Cortex of kidney (tissue), 1 donor: Measurements from ENCODE around the gene ABCC3.

ENCODE experiments used
- DNase-seq: peaks from one replicate; lab custom pipeline; 2025; lab: John Stamatoyannopoulos, UW

The ABCC3 gene

DNA sequence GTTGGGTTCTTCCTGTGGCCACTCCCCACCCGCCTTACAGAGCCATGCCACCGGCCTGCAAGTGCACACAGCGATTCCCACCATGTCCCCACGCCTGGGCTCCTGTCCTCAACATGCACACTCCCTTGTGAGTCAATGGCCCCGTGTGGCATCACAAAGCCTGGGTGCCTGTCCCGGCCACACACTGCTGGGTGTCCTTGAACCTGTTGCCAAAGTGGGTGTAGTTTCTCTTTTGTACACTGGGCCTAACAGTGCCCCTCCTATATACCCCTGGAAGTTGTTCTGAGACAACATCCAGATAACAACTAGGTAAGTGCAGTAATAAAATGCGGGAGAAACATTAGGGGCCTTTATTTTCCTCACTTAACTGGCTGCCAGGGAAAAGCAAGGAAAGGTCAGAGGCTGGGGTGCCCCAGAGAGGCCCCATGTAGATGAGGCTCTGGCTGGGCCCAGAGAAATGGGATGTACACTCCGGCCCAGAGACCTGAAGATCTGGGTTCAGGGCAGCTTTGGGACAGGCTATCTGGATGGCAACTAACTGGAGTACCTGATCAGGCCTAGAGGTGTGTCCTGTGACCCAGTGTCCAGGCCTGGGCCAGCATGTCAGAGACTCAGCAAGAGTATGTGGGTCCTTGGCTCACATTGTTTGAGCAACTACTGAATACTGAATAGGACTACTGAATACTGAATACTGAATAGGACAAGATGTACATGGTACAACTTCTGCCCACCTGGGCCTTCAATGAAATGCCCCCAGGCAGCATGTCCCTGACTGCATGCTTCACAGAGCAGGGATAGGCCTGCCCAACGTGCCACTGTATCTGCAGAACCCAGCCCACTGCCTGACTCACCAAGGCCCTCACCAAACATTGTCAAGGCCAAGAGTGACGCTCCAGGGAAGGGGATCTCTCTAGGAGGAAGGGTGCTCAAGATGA, 8.3 kb downstream of the ABCC3 start:
- DNase-seq: no peak

DNA sequence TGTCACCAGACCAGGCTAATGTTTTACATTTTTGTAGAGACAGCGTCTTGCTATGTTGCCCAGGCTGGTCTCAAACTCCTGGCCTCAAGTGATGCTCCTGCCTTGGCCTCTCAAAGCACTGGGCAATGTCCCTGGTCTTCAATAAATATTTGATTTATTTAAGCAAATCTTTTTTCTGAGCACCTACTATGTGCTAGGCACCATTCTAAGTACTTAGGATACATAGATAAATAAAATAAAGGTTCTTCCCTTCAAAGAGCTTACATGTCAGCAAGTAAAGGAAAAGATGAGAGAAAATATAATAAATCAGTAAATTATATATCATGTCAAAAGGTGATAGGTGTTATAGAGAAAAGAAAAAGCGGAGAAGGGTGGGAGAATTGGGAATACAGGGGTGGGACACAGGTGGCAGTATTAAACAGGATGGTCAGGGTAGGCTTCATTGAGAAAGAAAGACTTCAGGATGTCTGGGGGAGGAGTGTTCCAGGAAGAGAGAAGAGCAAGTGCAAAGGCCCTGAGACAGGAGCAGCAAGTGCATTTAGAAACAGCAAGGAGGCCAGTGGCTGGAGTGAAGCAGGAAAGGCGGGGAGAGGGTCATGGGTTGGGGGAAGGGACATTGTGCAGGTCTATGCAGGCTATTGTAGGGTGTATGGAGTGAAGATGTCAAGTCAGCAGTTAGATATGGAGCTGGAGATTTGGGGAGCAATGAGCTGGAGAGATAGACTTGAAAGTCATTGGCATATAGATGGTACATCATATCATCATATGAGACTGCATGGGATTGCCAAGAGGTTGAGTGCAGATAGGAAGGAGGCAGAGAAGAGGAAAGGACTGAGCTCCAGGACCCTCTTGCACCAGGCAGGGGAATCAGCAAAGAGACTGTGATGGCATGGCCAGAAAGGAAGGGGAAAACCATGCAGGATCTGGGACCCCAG, 11.3 kb downstream of the ABCC3 start:
- no peak for DNase-seq

DNA sequence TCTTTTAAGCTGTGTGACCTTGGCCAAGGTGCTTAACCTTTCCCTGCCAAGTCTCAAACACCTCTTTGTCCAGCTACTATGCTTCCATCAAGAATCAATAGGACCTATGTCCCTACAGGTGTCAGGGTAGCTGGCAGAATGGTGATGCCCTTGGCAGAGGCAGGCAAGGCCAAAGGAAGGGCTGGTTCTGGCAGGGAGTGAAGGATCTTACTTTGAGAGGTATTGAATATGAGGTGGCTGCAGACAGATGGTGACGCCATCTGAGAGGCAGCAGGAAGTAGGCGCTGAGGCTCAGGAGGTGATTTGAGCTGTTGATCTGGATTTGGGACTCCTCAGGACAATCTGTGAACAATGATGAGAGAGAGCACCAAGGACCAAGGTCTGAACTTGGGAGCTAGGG, 12.5 kb downstream of the ABCC3 start:
- DNase-seq: no peak

DNA sequence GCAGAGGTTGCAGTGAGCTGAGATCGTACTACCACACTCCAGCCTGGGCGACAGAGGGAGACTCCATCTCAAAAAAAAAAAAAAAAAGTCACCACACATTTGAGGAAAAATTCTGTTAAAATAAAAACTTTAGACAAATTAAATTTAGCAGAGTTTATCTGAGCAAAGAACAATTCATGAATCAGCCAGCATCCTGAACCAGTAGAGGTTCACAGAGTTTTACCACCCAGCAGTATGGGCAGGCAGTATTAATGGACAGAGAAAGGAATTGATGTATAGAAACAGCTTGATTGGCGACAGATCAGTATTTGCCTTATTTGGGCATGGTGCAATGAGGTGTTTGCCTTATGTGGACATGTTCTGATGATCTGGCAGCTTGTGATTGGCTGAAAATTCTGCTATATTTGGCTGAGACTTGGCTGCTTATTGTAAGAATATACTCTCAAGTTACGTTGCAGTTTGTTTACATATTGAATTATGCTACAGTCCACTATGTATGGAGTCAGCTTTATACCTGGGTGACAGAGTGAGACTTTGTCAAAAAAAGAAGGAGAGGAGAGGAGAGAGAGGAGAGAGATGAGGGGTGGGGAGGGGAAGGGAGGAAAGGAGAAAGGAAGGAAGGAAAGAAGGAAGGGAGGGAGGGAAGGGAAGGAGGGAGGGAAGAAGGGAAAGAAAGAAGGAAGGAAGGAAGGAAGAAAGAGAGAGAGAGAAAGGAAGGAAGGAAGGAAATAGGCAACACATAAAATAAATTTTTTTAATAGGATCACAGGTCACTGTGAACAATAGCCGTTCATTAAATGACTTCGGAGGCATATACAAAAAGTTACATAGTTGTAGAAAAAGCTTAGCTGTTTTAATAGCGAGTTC, 14.6 kb downstream of the ABCC3 start:
- no peak for DNase-seq

DNA sequence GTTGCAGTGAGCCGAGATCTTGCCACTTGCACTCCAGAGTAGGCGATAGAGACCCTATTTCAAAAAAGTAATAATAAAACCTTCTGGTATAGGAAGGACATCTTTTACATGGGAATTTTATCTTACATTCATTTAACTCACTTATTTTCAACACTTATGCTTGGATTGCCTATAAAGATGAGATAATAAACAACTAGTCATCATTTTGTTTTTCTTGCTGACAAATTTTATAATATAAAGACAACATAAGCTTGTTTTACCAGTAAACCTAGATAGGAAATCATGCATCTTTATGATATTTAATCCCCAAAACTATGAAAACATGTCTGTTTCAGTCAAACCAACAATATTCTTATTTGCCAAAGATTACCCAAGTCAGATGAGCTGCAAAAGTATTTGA, 17.0 kb downstream of the ABCC3 start:
- no peak for DNase-seq

DNA sequence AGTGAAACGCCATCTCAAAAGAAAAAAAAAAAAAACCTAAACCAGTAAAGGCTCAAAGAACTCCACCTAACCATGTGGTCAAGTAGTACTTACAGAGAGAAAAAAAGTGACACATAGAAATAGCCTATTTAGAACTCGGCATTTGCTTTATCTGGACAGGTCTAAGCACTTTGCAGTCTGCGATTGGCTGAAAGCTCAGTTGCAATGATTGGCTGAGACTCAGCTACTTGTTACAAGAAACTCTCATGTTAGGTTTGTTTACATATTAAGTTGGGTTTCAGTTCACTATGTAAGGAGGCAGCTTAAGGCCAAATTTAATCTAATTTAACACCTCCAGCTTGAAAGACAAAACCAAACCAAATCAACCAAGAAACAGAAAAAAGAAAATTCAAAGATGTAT, 19.1 kb downstream of the ABCC3 start:
- DNase-seq: no peak

DNA sequence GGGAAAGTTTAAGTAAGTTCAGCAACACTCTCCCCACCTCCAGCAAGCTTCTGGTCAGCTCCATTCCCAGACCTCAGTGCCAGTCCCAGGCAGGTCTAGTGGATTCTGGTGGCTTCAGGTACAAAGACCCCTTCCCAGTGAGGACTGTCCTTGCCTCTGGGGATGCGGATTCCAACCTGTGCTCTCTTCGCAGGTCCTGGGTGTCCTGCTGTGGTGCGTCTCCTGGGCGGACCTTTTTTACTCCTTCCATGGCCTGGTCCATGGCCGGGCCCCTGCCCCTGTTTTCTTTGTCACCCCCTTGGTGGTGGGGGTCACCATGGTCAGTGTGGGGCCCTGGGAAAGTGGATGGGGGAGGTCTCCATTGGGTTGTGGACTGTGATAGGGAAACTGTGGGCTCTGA, 21.8 kb downstream of the ABCC3 start:
- DNase-seq: no peak

DNA sequence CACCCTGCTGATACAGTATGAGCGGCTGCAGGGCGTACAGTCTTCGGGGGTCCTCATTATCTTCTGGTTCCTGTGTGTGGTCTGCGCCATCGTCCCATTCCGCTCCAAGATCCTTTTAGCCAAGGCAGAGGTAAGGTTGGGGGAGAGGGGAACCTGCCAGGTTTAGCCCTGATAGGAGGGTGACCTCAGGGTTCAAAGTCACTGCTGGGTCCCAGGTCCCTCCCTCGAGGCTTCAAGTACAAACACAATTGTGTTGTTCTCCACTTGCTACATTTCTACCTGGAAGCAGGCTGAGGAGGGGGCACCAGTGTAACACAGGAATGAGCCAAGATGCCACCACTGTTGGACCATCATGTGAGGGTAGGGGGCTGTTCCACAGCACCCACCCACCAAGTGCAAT, 22.4 kb downstream of the ABCC3 start:
- no peak for DNase-seq

DNA sequence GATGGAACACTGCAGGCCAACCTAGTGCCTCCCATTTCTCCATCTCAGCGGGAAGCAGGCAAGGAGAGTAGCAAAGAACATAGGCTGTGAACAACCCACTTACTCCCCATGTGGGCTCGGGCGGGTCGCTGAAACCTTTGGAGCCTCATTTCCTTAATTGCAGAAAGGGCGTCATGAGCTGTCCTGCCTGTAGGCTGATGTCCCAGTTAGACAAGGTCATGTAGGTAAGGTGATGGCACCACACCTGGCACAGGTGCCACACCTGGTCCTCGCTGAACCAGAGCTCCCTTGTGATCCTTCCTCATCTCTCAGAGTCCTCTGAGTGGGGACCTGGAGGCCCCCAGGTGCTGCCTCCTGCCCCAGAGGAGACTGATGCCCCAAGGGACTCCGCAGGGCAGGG, 22.9 kb downstream of the ABCC3 start:
- DNase-seq: no peak

DNA sequence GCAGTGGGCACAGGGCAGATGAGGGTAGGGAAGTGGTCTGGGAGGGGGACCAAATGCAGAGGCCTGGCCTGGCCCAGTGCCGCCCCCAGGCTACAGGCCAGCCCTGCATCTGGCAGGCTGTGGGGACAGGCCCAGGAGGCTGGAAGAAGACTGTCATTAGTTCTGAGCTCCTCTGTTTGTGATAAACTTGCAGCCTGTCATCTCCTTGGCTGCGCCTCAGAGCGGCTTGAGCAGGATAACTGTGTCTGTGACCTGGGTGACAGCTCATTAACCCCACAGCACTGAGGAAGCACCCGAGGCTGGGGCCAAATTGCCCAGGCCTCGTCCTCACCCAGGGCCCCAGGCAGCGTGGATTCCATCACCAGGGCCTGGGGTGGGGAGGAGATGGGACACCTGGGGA, 23.9 kb downstream of the ABCC3 start:
- no peak for DNase-seq

DNA sequence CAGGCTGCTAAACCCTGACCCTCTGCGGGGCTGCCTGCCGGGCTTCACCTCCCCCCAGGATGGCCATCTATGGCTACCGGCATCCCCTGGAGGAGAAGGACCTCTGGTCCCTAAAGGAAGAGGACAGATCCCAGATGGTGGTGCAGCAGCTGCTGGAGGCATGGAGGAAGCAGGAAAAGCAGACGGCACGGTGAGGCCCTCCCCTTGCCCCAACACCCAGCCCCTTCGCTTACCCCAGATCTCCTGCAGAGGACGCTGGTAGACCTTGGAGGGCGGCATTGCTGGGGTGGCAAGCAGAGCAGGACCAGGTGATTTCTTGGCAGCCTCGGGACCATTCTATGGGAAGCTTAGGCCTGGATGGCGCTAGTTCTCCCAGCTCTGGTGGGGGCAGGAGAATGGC, 24.5 kb downstream of the ABCC3 start:
- DNase-seq: no peak

DNA sequence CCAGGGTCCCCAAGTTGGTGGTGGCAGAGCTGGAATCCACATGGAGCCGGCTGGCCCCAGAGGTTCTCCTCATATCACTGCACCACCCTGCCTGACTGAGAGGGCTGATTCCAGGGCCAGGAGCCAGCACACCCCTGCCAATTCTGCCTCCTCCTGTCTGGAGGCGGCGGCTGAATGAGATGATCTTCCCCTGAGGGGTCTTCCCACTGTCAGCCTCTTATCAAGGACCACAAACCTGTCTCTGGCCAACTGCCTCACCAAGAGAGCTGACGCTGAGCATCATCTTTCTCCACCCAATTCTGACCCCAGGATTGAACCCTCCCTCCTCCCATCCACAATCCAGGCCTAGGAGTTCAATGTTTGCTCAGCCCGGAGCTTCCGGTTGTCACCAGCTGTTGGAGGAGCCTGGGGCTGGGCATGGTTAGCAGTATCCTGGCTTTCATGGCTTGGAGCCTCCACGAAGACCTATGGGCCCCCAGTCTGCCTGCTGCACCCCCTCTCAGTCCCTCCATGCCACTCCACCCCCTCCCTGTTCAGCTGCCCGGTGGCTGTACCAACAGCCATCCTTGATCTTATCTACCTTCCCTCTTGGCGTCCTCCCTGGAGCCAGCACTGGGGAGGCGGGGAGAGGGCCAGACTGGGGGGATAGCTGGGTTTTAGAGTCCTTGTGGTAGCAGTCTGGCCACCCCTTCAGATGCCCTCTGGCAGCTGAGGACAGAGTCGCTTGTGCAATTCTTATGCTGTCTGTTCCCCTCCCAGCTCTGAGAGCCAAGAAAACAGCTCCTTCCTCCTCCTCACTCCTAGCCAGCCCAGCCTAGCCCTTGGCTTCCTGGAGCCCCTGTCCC, 25.6 kb downstream of the ABCC3 start:
- no peak for DNase-seq

DNA sequence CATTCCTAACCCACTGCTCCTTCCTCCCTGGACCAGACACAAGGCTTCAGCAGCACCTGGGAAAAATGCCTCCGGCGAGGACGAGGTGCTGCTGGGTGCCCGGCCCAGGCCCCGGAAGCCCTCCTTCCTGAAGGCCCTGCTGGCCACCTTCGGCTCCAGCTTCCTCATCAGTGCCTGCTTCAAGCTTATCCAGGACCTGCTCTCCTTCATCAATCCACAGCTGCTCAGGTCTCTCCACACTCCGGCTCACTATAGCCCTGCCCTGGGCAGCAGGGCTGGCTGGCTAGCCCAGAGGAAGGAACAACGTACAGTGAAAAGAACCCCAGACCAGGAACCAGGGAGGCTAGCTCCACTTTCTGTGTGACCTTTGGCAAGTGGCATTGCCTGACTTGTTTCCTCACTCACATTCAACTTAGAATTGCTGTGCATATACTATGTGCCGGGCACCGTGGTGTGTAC, 26.2 kb downstream of the ABCC3 start:
- DNase-seq: no peak

DNA sequence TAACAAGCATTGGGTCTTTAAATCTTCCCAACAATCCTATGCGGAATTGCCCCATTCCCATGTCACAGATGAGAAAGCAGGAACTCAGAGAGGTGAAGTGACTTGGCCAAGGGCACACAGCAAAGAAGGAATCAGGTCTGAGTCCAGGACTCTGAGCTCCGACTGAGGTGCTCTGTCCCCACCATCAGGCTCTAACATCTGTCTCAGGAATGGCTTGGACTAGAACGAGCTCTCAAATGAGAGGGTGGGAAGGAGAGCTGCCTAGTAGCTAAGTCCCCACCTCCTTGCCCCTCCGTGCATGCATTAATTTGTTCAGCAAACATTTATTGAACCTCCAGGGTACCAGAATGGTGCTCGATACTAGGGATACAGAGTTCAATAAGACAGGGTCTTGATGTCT, 26.7 kb downstream of the ABCC3 start:
- no peak for DNase-seq

DNA sequence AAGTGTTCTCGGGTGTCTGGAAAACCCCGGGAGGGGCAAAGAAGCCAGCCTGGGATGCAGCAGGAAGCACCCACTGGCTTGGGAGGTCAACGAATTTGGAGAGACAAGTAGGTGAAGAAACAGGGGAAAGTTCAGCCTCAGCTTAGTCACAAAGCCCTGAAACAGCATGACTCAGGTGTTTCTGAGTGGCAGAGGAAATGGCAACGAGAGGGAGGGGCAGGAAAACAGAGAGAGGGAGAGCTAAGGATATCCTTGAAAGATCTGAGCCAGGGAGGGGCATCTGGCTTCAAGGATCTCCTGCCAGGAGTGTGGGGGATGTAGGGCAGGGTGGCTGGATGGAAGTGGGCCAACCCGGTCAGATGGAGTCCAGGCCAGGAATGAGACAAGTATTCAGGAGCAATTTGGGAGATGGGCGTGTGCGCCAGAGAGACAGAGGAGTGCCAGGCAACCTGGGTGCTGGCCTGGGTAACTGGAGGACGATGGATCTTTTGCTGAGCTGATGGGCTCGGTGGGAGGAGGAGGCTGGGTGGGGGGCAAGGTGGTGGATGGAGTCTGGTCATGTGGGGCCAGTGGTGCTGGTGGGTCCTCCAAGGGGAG, 27.2 kb downstream of the ABCC3 start:
- no peak for DNase-seq

DNA sequence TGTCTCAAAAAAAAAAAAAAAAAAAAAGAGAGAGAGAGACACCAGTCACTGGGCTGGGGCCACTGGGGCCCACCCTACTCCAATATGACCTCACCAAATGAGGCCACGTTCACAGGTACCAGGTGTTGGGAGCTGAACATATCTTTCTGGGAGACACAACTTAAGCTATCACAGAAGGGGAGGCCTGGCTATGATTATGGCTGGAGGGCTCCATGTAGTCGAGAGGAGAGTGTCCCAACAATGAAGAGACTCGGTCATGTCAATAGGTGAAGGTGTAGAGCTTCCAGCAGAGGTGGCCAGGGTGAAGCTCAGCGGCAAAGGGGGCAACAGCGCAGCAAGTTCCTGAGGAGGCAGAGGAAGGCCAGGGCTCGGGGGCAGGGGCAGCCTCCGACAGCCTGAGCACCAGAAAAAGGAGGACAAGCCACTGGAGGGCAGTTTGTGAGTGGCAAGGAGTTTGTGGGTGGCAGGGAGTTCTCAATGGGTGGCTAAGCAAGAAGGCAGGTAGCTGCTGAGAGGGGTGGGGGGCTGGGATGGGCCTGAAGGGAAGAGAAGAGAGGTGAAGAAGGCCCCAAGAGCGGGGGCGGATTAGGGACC, 28.0 kb downstream of the ABCC3 start:
- DNase-seq: no peak

DNA sequence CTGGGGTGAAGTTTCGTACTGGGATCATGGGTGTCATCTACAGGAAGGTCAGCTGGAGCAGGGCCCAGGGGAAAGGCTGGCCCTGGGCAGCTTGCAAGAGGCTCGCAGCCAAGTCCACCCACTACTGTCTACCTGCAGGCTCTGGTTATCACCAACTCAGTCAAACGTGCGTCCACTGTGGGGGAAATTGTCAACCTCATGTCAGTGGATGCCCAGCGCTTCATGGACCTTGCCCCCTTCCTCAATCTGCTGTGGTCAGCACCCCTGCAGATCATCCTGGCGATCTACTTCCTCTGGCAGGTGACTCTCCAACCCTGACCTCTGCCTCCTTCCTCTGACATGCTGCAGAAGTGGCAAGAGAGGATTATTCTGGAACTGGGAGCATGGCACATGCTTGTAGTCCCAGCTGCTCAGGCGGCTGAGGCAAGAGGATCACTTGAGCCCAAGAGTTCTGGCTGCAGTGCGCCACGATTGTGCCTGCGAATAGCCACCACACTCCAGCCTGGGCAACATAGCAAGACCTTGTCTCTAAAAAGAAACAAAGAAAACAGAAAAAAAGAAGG, 29.2 kb downstream of the ABCC3 start:
- no peak for DNase-seq

DNA sequence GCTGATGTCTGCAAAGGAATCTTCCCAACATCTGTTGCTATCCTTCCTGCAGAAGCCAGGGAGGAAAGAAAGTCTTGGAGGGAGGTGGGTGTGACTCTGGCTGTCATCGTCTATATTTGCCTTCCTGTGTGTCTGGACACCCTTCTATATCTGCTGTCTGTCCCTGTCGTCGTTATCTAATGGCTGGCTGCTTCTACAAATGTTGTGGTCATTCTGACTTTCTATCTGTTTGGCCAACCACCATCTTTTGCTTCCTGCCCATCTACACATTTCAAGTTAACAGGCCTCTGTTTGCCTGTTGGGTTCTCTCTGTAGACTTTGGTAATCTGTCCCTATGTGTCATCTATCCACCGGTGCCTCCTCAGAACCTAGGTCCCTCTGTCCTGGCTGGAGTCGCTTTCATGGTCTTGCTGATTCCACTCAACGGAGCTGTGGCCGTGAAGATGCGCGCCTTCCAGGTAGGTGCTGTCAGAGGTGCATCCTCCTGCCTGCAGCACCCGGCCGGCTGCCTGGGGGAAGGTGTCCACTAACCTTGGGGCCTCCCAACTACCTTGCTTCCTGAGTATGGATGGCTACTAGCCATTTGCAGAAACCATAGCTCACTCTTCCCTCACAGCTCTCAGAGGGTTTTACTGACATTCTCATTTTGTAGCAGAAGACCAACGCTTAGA, 30.2 kb downstream of the ABCC3 start:
- DNase-seq: no peak

DNA sequence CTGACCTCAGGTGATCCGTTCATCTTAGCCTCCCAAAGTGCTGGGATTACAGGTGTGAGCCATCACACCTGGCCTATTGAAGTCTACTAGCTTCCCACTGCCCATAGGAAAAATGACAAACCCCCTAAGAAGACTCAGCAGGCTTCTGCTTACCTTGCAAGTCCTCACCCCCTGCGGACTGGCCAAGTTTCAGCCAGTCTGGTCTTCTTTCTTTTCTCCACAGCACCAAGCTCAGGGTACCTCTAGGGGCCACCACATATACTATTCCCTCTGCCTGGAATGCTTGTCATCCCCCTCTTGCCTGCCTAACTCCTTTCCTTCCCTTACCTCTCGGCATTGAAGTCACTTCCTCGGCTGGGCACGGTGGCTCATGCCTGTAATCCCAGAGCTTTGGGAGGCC, 31.2 kb downstream of the ABCC3 start:
- no peak for DNase-seq
